ENCODE data around the gene ZNF592.
A peak's percentile ranks its signal among the peaks of the same experiment; 100 is the strongest.

ZNF592 gene

DNA sequence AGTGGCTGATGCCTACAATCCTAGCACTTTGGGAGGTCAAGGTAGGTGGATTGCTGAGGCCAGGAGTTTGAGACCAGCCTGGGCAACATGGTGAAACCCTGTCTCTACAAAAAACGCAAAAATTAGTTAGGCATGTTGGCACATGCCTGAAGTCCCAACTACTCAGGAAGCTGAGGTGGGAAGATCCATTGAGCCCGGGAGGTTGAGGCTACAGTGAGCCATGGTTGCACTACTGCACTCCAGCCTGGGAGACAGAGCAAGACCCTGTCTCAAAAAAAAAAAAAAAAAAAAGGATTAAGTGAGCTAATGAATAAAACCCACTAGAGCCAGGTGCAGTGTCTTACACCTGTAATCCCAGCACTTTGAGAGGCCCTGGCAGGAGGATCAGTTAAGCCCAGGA, 25.8 kb upstream of the ZNF592 start:
- no peaks in the 10 kb centered on the region for H3K9me3 ChIP-seq (ENCODE audit: control insufficient read depth, insufficient read depth, low read depth, low read length)
- no peak overlapping the region for H3K27ac ChIP-seq (ENCODE audit: extremely low read depth, low read depth, low read length)
- H3K36me3 ChIP-seq (ENCODE audit: control insufficient read depth in 2 of 2, insufficient read depth in 1 of 2, low read length in 2 of 2): no peaks in the 10 kb centered on the region
- ChIA-PET CTCF (interaction anchor here (0.6 kb wide), 1 partner anchor 14 kb away, joined by 5 read pairs; no protein-coding TSS in a partner anchor), POLR2A (no interaction called here)
- no peak for TF ChIP-seq GLI4 (tag by site-specific recombination; IDR thresholded peaks at IDR 0.05)
- TF ChIP-seq, protein P1, sequence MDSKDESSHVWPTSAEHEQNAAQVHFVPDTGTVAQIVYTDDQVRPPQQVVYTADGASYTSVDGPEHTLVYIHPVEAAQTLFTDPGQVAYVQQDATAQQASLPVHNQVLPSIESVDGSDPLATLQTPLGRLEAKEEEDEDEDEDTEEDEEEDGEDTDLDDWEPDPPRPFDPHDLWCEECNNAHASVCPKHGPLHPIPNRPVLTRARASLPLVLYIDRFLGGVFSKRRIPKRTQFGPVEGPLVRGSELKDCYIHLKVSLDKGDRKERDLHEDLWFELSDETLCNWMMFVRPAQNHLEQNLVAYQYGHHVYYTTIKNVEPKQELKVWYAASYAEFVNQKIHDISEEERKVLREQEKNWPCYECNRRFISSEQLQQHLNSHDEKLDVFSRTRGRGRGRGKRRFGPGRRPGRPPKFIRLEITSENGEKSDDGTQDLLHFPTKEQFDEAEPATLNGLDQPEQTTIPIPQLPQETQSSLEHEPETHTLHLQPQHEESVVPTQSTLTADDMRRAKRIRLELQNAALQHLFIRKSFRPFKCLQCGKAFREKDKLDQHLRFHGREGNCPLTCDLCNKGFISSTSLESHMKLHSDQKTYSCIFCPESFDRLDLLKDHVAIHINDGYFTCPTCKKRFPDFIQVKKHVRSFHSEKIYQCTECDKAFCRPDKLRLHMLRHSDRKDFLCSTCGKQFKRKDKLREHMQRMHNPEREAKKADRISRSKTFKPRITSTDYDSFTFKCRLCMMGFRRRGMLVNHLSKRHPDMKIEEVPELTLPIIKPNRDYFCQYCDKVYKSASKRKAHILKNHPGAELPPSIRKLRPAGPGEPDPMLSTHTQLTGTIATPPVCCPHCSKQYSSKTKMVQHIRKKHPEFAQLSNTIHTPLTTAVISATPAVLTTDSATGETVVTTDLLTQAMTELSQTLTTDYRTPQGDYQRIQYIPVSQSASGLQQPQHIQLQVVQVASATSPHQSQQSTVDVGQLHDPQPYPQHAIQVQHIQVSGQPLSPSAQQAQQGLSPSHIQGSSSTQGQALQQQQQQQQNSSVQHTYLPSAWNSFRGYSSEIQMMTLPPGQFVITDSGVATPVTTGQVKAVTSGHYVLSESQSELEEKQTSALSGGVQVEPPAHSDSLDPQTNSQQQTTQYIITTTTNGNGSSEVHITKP (tag by site-specific recombination; IDR thresholded peaks at IDR 0.05): peak; percentile 92
- TF ChIP-seq ZNF16 (tag by site-specific recombination; IDR thresholded peaks at IDR 0.05; ENCODE audit: low read depth): no peak
- H3K4me3 ChIP-seq (ENCODE audit: low read depth, low read length): no peak overlapping the region
- no peaks in the 10 kb centered on the region for H3K4me1 ChIP-seq (ENCODE audit: control insufficient read depth, insufficient read depth, low read length)

DNA sequence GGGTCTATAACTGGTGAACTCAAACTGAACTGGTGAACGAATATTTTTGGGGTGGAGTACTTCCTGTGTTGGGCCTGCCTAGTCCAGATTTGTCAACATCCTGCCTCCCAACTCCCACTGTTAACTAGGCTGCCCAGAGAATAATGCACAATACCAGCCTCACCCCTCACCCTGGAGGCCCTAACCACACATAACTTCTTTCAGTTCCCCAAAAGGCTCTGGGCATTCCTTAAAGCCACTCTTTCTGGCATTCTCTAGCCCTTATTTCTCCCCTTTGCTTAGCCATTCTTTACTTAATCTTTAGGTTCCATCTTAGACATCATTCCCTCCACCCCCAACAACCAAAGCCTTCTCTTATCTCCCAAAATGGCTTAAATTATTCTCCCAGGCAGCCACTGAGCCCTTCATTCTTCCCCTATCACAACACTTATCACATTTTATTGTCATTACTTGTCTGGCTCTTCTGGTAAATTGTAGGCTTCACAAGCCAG, 23.3 kb upstream of the ZNF592 start:
- ChIA-PET CTCF (no interaction called here), POLR2A (no interaction called here)
- Histone ChIP-seq H3K4me3 (ENCODE audit: low read depth, low read length) (no peak overlapping the region), H3K27ac (ENCODE audit: extremely low read depth, low read depth, low read length) (0 out of 2 replicates have a peak overlapping the region, but pooled peaks have one; percentile 4), H3K4me1 (ENCODE audit: control insufficient read depth, insufficient read depth, low read length) (no peaks in the 10 kb centered on the region), H3K36me3 (ENCODE audit: control insufficient read depth in 2 of 2, insufficient read depth in 1 of 2, low read length in 2 of 2) (no peaks in the 10 kb centered on the region), H3K9me3 (ENCODE audit: control insufficient read depth, insufficient read depth, low read depth, low read length) (no peaks in the 10 kb centered on the region)
- TF ChIP-seq SCRT1 (tag by site-specific recombination; IDR thresholded peaks at IDR 0.05; ENCODE audit: borderline replicate concordance): no peak
- TF ChIP-seq ZNF2 (tag by site-specific recombination; IDR thresholded peaks at IDR 0.05): no peak
- no peak for TF ChIP-seq ZNF214 (tag by site-specific recombination; IDR thresholded peaks at IDR 0.05; ENCODE audit: borderline replicate concordance)
- TF ChIP-seq, protein P2, sequence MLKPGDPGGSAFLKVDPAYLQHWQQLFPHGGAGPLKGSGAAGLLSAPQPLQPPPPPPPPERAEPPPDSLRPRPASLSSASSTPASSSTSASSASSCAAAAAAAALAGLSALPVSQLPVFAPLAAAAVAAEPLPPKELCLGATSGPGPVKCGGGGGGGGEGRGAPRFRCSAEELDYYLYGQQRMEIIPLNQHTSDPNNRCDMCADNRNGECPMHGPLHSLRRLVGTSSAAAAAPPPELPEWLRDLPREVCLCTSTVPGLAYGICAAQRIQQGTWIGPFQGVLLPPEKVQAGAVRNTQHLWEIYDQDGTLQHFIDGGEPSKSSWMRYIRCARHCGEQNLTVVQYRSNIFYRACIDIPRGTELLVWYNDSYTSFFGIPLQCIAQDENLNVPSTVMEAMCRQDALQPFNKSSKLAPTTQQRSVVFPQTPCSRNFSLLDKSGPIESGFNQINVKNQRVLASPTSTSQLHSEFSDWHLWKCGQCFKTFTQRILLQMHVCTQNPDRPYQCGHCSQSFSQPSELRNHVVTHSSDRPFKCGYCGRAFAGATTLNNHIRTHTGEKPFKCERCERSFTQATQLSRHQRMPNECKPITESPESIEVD (tag by site-specific recombination; IDR thresholded peaks at IDR 0.05): no peak
- no peak for TF ChIP-seq ZNF530 (tag by site-specific recombination; IDR thresholded peaks at IDR 0.05; ENCODE audit: low read depth)
- TF ChIP-seq, protein P3, sequence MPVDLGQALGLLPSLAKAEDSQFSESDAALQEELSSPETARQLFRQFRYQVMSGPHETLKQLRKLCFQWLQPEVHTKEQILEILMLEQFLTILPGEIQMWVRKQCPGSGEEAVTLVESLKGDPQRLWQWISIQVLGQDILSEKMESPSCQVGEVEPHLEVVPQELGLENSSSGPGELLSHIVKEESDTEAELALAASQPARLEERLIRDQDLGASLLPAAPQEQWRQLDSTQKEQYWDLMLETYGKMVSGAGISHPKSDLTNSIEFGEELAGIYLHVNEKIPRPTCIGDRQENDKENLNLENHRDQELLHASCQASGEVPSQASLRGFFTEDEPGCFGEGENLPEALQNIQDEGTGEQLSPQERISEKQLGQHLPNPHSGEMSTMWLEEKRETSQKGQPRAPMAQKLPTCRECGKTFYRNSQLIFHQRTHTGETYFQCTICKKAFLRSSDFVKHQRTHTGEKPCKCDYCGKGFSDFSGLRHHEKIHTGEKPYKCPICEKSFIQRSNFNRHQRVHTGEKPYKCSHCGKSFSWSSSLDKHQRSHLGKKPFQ (tag by site-specific recombination; IDR thresholded peaks at IDR 0.05): no peak
- TF ChIP-seq ZNF335 (tag by site-specific recombination; conservative IDR thresholded peaks at IDR 0.05): no peak
- TF ChIP-seq ZNF624 (tag by site-specific recombination; IDR thresholded peaks at IDR 0.05): no peak
- TF ChIP-seq, protein P4, sequence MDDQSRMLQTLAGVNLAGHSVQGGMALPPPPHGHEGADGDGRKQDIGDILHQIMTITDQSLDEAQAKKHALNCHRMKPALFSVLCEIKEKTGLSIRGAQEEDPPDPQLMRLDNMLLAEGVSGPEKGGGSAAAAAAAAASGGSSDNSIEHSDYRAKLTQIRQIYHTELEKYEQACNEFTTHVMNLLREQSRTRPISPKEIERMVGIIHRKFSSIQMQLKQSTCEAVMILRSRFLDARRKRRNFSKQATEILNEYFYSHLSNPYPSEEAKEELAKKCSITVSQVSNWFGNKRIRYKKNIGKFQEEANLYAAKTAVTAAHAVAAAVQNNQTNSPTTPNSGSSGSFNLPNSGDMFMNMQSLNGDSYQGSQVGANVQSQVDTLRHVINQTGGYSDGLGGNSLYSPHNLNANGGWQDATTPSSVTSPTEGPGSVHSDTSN (CRISPR knock-in tag; IDR thresholded peaks at IDR 0.05): no peak
- TF ChIP-seq ZNF544 (tag by site-specific recombination; IDR thresholded peaks at IDR 0.05): no peak
- no peak for TF ChIP-seq ZNF529 (tag by site-specific recombination; IDR thresholded peaks at IDR 0.05; ENCODE audit: insufficient replicate concordance)
- no peak for TF ChIP-seq RBAK (tag by site-specific recombination; IDR thresholded peaks at IDR 0.05)
- TF ChIP-seq WT1 (tag by site-specific recombination; IDR thresholded peaks at IDR 0.05): no peak
- no peak for TF ChIP-seq OVOL3 (tag by site-specific recombination; IDR thresholded peaks at IDR 0.05)
- TF ChIP-seq ZNF266 (tag by site-specific recombination; IDR thresholded peaks at IDR 0.05; ENCODE audit: low read depth): no peak
